Measurements from ENCODE around the gene PRKAR2B.
"Not testable (repeated sequence)": the region's sequence is repeated elsewhere in the genome, so short reads cannot be mapped to it uniquely, and the experiment has no call there.

The PRKAR2B gene

GRCh38 chr7:107123392-107123791, 78.9 kb downstream of the PRKAR2B start:
- no peak for DNase-seq

- DNase-seq, result no peak
Observed at GRCh38 chr7:107125475-107125874, 81.0 kb downstream of the PRKAR2B start.

GRCh38 chr7:107128217-107128616, 83.7 kb downstream of the PRKAR2B start:
- no peak for DNase-seq

GRCh38 chr7:107128748-107129147, 84.2 kb downstream of the PRKAR2B start:
- DNase-seq, result no peak

GRCh38 chr7:107130487-107131220, 86.1 kb downstream of the PRKAR2B start:
- no peak for DNase-seq

- no peak for DNase-seq
Observed at GRCh38 chr7:107133396-107133795, 88.9 kb downstream of the PRKAR2B start.

- no peak for DNase-seq
Observed at GRCh38 chr7:107138696-107139420, 94.4 kb downstream of the PRKAR2B start.

- DNase-seq, result not testable (repeated sequence)
Observed at GRCh38 chr7:107143875-107144274, 99.4 kb downstream of the PRKAR2B start.

- DNase-seq, result no peak
Observed at GRCh38 chr7:107145067-107145838, 100.7 kb downstream of the PRKAR2B start.

- peak; percentile 5 to 27 for DNase-seq
Observed at GRCh38 chr7:107147464-107148393, 103.2 kb downstream of the PRKAR2B start.

- DNase-seq, result no peak
Observed at GRCh38 chr7:107148721-107149120, 104.2 kb downstream of the PRKAR2B start.

GRCh38 chr7:107149863-107150262, 105.4 kb downstream of the PRKAR2B start:
- DNase-seq, result no peak

GRCh38 chr7:107150375-107151073, 106.0 kb downstream of the PRKAR2B start:
- peak; percentile 32 to 63 for DNase-seq

GRCh38 chr7:107151538-107151937, 107.0 kb downstream of the PRKAR2B start:
- DNase-seq, result no peak

- no peak for DNase-seq
Observed at GRCh38 chr7:107152011-107152410, 107.5 kb downstream of the PRKAR2B start.

GRCh38 chr7:107154826-107155225, 110.3 kb downstream of the PRKAR2B start:
- DNase-seq, result no peak

- not testable (repeated sequence) for DNase-seq
Observed at GRCh38 chr7:107155726-107156125, 111.2 kb downstream of the PRKAR2B start.

GRCh38 chr7:107157091-107157490, 112.6 kb downstream of the PRKAR2B start:
- DNase-seq, result no peak

GRCh38 chr7:107158028-107158427, 113.5 kb downstream of the PRKAR2B start:
- DNase-seq, result no peak

- no peak for DNase-seq
Observed at GRCh38 chr7:107160389-107160788, 115.9 kb downstream of the PRKAR2B start.

- DNase-seq, result no peak
Observed at GRCh38 chr7:107161415-107161814, 116.9 kb downstream of the PRKAR2B start.

GRCh38 chr7:107162475-107162874, 118.0 kb downstream of the PRKAR2B start:
- no peak for DNase-seq
